ENCODE results near the gene GALNT16.

- TF ChIP-seq, protein P1, sequence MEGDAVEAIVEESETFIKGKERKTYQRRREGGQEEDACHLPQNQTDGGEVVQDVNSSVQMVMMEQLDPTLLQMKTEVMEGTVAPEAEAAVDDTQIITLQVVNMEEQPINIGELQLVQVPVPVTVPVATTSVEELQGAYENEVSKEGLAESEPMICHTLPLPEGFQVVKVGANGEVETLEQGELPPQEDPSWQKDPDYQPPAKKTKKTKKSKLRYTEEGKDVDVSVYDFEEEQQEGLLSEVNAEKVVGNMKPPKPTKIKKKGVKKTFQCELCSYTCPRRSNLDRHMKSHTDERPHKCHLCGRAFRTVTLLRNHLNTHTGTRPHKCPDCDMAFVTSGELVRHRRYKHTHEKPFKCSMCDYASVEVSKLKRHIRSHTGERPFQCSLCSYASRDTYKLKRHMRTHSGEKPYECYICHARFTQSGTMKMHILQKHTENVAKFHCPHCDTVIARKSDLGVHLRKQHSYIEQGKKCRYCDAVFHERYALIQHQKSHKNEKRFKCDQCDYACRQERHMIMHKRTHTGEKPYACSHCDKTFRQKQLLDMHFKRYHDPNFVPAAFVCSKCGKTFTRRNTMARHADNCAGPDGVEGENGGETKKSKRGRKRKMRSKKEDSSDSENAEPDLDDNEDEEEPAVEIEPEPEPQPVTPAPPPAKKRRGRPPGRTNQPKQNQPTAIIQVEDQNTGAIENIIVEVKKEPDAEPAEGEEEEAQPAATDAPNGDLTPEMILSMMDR (IDR thresholded peaks at IDR 0.05) = no peak
- TF ChIP-seq POLR2A (IDR thresholded peaks at IDR 0.05) = no peak
Observed at GRCh38 chr14:69320581-69321365, 60.8 kb downstream of the GALNT16 start.
